CD4-positive, alpha-beta T cell treated with Interleukin-2 at 100 ng/mL for 4 hours (primary cell): Measurements from ENCODE around the gene CREBZF.
"Not testable (repeated sequence)": the region's sequence is repeated elsewhere in the genome, so short reads cannot be mapped to it uniquely, and the experiment has no call there.

ENCODE experiments used
- DNase-seq: peaks from one replicate; pipeline ENCODE4 v3.0.0-alpha.2; 2020; ENCODE audit warnings: low spot score

Gene CREBZF

GRCh38 chr11:85670949-85671663 is 6.2 kb upstream of the CREBZF start:
- DNase-seq = not testable (repeated sequence)

- DNase-seq = no peak
Observed at GRCh38 chr11:85668157-85668556, 3.2 kb upstream of the CREBZF start.

- DNase-seq = no peak
Observed at GRCh38 chr11:85666687-85667086, 1.8 kb upstream of the CREBZF start.

- no peak for DNase-seq
Observed at GRCh38 chr11:85665733-85666132, 804 bp upstream of the CREBZF start.

- DNase-seq = peak; percentile 88
Observed at GRCh38 chr11:85663753-85664614, 945 bp downstream of the CREBZF start.

- peak; percentile 27 for DNase-seq
Observed at GRCh38 chr11:85663080-85663752, 1.7 kb downstream of the CREBZF start.

- no peak for DNase-seq
Observed at GRCh38 chr11:85661972-85662664, 2.8 kb downstream of the CREBZF start.

GRCh38 chr11:85658180-85658579 is 6.7 kb downstream of the CREBZF start:
- DNase-seq = no peak

GRCh38 chr11:85656777-85657176 is 8.2 kb downstream of the CREBZF start:
- DNase-seq = no peak

GRCh38 chr11:85654343-85654742 is 10.6 kb downstream of the CREBZF start:
- DNase-seq = not testable (repeated sequence)

- no peak for DNase-seq
Observed at GRCh38 chr11:85652786-85653447, 12.0 kb downstream of the CREBZF start.

- DNase-seq = no peak
Observed at GRCh38 chr11:85651118-85651517, 13.8 kb downstream of the CREBZF start.

- DNase-seq = peak; percentile 88
Observed at GRCh38 chr11:85647604-85648299, 17.2 kb downstream of the CREBZF start, which contains the start of gene TMEM126A. TSS of gene TMEM126A (plus strand) at chr11:85647967. CDS start at chr11:85650256, 2,289 bp downstream.

- DNase-seq = no peak
Observed at GRCh38 chr11:85647078-85647477, 17.9 kb downstream of the CREBZF start.

- DNase-seq = no peak
Observed at GRCh38 chr11:85643191-85643614, 21.7 kb downstream of the CREBZF start.

- DNase-seq = no peak
Observed at GRCh38 chr11:85634747-85635146, 30.2 kb downstream of the CREBZF start.

GRCh38 chr11:85628771-85629341 is 36.1 kb downstream of the CREBZF start:
- no peak for DNase-seq

GRCh38 chr11:85627998-85628770 is 36.7 kb downstream of the CREBZF start, which contains the start of gene TMEM126B:
TSS of gene TMEM126B (plus strand) at chr11:85628593. CDS start at chr11:85628608, 15 bp downstream.
- DNase-seq = peak; percentile 94

- DNase-seq = peak; percentile 6
Observed at GRCh38 chr11:85627332-85627997, 37.5 kb downstream of the CREBZF start, which contains the start of gene DLG2. TSS of gene DLG2 (minus strand) at chr11:85627344.
